Tibial nerve (tissue), 4 donors: ENCODE results near the gene SMARCD3. TPM values are rescaled to one million over a fixed set of nuclear protein-coding genes. Genes with fewer than 3 reads are reported as not detected.

Experiments
- DNase-seq, 2 donors: peaks; one replicate each; pipeline ENCODE4 v3.0.0-alpha.2; 2019; ENCODE audit warnings: low spot score in 2 of 2
- H3K27ac ChIP-seq, 4 donors: fragments of 200-600 bp; sonication (generic) in 3 of 4; one replicate each; pipeline ENCODE4 v1.5.1; 2017 to 2019; ENCODE audit warnings: mild to moderate bottlenecking in 1 of 4
- H3K27me3 ChIP-seq, 2 donors: fragments of 200-600 bp; sonication (generic) in 1 of 2; one replicate each; pipeline versions ENCODE4 v1.5.1 to v1.6.0; 2017 to 2019
- H3K36me3 ChIP-seq, 3 donors: fragments of 200-600 bp; sonication (generic); one replicate each; pipeline ENCODE4 v1.5.1; 2018 to 2019
- H3K4me1 ChIP-seq, 4 donors: fragments of 200-600 bp; sonication (generic) in 3 of 4; one replicate each; pipeline ENCODE4 v1.5.1; 2017 to 2019
- H3K4me3 ChIP-seq, 4 donors: fragments of 200-600 bp; sonication (generic) in 3 of 4; one replicate each; pipeline ENCODE4 v1.5.1; 2017 to 2019; ENCODE audit warnings: mild to moderate bottlenecking in 1 of 4, moderate library complexity in 1 of 4
- H3K9me3 ChIP-seq, 4 donors: fragments of 200-600 bp; sonication (generic) in 3 of 4; one replicate each; pipeline ENCODE4 v1.5.1; 2017 to 2019
- CTCF ChIP-seq, 5 experiments: fragments of 200-600 bp in 3 of 5; fragments of 450-650 bp in 2 of 5; sonication (generic) in 3 of 5; IDR thresholded peaks; one replicate each; pipeline ENCODE4 v1.5.1; 2016 to 2019; ENCODE audit warnings: antibody characterized with exemption in 5 of 5, mild to moderate bottlenecking in 3 of 5, moderate library complexity in 2 of 5
- EP300 ChIP-seq, 2 donors: sonication (generic); formaldehyde crosslinking; IDR thresholded peaks; one replicate each; pipeline ENCODE4 v1.6.1; 2017; ENCODE audit warnings: antibody characterized with exemption in 2 of 2, mild to moderate bottlenecking in 1 of 2
- POLR2A ChIP-seq, 2 donors: fragments of 450-650 bp; IDR thresholded peaks; one replicate each; pipeline ENCODE4 v1.6.1; 2017; ENCODE audit warnings: antibody characterized with exemption in 2 of 2, mild to moderate bottlenecking in 2 of 2, moderate library complexity in 2 of 2
- WGBS, 2 donors: methylation state at CpG; one replicate each; pipeline ENCODE4 v1.1.5; 2018; 5-methylcytosine and 5-hydroxymethylcytosine counted together
- total RNA-seq, 4 donors: library from RNA; depleted of rRNA; stranded (reverse); fragments of >200 nt; gene quantifications; one replicate each; pipeline ENCODE4 v1.1.0, GENCODE V29; 2016

SMARCD3 gene
- total RNA-seq, 4 donors from 2014 or later = 55.5 to 97.2 (median 77.3) TPM

- peak overlapping the region in 2 of 4 donors; percentile 84 to 85 for H3K27ac ChIP-seq
Measured at GRCh38 chr7:151233804-151234203, 14.7 kb downstream of the SMARCD3 start.

GRCh38 chr7:151232917-151233701 lies 15.4 kb downstream of the SMARCD3 start:
- no peak for DNase-seq
- no peaks in the 10 kb centered on the region for H3K27me3 ChIP-seq
- peaks cover 0 to 35% (median 10%) of the 10 kb centered on the region in 3 donors for H3K36me3 ChIP-seq
- TF ChIP-seq EP300 (IDR thresholded peaks at IDR 0.05) = no peak
- no peak for TF ChIP-seq CTCF (IDR thresholded peaks at IDR 0.05)
- no peak for TF ChIP-seq POLR2A (IDR thresholded peaks at IDR 0.05)
- 7% methylated on average over 20 to 36 of the region's 36 CpGs for WGBS, 2 donors
- H3K4me1 ChIP-seq = peaks cover 0 to 38% (median 19%) of the 10 kb centered on the region in 4 donors
- H3K9me3 ChIP-seq = no peaks in the 10 kb centered on the region
- peak overlapping the region in 3 of 4 donors; percentile 84 to 86 (median 85) for H3K27ac ChIP-seq
- peak overlapping the region; percentile 57 to 99 (median 92) for H3K4me3 ChIP-seq

More at GRCh38 chr7:151233804-151234203, 14.7 kb downstream of the SMARCD3 start:
- no peaks in the 10 kb centered on the region for H3K27me3 ChIP-seq
- H3K9me3 ChIP-seq = no peaks in the 10 kb centered on the region
- TF ChIP-seq EP300 (IDR thresholded peaks at IDR 0.05) = no peak
- TF ChIP-seq CTCF (IDR thresholded peaks at IDR 0.05) = no peak
- WGBS, 2 donors = 63 to 71% methylated on average over 5 to 8 of the region's 9 CpGs
- H3K4me3 ChIP-seq = peak overlapping the region in 1 of 4 donors; percentile 86
- H3K4me1 ChIP-seq = peaks cover 0 to 36% (median 19%) of the 10 kb centered on the region in 4 donors
- DNase-seq = no peak
- H3K36me3 ChIP-seq = peaks cover 0 to 42% (median 10%) of the 10 kb centered on the region in 3 donors

DNA sequence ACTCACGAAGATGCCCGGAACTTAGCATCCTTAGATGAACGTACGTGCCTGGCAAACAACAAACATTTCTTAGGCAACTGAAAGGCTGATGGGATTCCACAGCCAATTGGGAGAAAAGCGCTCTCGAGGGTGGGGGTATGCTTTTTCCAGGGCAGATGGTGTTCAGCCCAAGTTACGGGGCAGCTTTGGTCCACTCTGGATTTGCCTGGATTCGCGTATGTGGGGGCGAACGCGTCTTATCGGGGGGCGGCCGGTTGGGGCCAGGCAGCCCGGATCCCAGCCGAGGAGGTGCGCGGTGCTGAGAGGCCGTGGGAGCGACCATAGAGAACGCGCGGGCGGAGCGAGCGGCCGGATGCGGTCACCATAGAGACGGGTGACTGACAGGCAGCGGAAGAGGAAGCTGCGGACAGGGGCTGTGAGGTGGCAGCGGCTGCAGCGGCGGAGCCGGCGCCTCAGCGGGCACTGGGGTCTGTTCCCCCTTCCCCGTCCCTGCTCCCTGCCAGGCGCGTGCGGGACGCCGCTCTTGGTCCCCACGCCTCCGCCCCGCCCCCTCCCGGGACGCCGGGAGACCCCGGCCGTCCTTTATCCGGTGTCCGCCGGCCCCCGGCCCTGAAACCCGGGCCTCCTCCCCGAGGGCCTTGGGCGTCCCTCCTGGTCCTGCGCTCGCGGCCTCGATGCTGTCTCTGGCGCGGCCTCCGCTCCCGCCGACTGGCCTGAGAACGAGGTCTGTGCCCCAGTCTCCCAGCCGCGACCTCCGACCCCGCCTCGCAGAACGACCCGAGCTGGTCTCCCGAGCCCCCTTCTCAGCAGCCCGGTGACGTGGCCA lies 16.2 kb downstream of the SMARCD3 start, which contains the start of gene CHPF2:
TSS of gene CHPF2 (plus strand) at position 393 of the 826 bp plus-strand sequence. CDS start 1,529 bp downstream, outside the sequence.
- WGBS, 2 donors = 1 to 2% methylated on average over 21 to 51 of the region's 79 CpGs
- TF ChIP-seq CTCF (IDR thresholded peaks at IDR 0.05) = peak in 1 of 5 experiments; percentile 27
- TF ChIP-seq EP300 (IDR thresholded peaks at IDR 0.05) = peak in 1 of 2 donors; percentile 68
- TF ChIP-seq POLR2A (IDR thresholded peaks at IDR 0.05) = peak; percentile 55 to 63
- Histone ChIP-seq H3K36me3 (peaks cover 0 to 27% (median 6%) of the 10 kb centered on the region in 3 donors), H3K27me3 (no peaks in the 10 kb centered on the region), H3K9me3 (no peaks in the 10 kb centered on the region), H3K27ac (peak within 1 kb of the TSS; percentile 19 to 86 (median 84)), H3K4me1 (peaks cover 0 to 43% (median 21%) of the 10 kb centered on the region in 4 donors), H3K4me3 (peak within 1 kb of the TSS; percentile 57 to 99 (median 92))
- peak; percentile 82 to 83 for DNase-seq

DNA sequence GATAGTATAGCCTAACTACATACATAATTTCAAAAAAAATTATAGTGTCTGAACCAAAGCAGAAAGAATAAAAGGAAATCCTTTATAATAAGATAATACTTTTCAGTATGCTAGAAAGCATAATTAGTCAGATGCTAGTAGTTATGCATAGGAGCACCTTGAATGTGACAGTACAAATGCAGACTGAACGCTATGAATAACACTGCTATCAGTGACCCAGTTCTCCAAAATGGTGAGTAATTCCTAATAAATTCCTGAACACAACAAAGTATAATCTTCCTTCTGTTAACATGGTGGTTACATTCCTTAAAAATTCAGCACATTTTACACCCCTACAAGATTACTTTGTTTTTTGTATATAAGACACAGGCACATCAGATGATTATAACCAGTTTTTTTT lies 17.4 kb downstream of the SMARCD3 start:
- Histone ChIP-seq H3K4me1 (peaks cover 0 to 48% (median 23%) of the 10 kb centered on the region in 4 donors), H3K27ac (no peak overlapping the region), H3K4me3 (no peak overlapping the region), H3K36me3 (peaks cover 0 to 15% (median 6%) of the 10 kb centered on the region in 3 donors), H3K27me3 (no peaks in the 10 kb centered on the region), H3K9me3 (no peaks in the 10 kb centered on the region)
- no peak for DNase-seq
- 70 to 78% methylated on average over 1 of the region's 1 CpG for WGBS, 2 donors
- no peak for TF ChIP-seq CTCF (IDR thresholded peaks at IDR 0.05)
- TF ChIP-seq EP300 (IDR thresholded peaks at IDR 0.05) = no peak
- no peak for TF ChIP-seq POLR2A (IDR thresholded peaks at IDR 0.05)
